ENCODE results near the gene RHBDL2. TPM values are rescaled to one million over a fixed set of nuclear protein-coding genes. Genes with fewer than 3 reads are reported as not detected.

Gene RHBDL2
- total and polyA plus RNA-seq, 9 of the 15 experiments (the other 6 are each of a cell fraction or from before 2014, with no cell fraction given): not detected

DNA sequence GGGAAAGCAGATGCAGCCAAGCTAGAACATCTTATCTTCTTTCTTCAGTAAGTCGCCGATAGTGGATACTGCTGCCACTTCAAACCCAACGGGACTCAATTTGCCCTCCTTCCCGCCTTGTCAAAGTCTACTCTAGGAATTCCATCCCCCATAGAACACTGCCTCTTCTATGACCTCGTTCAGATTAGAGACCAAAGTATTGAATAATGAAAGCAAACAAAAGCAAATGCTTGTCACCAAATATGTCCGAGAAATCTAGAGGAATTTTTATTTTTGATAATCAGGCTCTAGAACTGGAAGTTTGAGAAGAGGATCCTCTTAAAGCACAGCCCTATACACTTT is 81.2 kb downstream of the RHBDL2 start:
- peaks cover 15 to 22% of the 10 kb centered on the region in 2 experiments; a peak in 4 of 5 replicates for H3K4me1 ChIP-seq (replicated peaks in 1 of 2; ENCODE audit: control insufficient read depth in 2 of 2, insufficient read depth in 2 of 2, low read length in 2 of 2)
- H3K9me3 ChIP-seq (replicated peaks; ENCODE audit: control insufficient read depth, insufficient read depth, low read depth, low read length): no peaks in the 10 kb centered on the region
- H3K9ac ChIP-seq (ENCODE audit: insufficient read depth in 1 of 2, low read depth in 2 of 2, low read length in 2 of 2): peak overlapping the region; percentile 72 to 87
- FAIRE-seq (peak; percentile 44), DNase-seq (ENCODE audit: extremely low read depth in 1 of 4, low spot score in 3 of 4) (peak in 3 of 4 experiments; percentile 26 to 38 (median 35)), ATAC-seq (no peak)
- CTCF ChIA-PET (ENCODE audit: low intra/inter-chr PET ratio): no interaction called here
- 1% methylated on average over 6 of the region's 6 CpGs for WGBS (ENCODE audit: insufficient coverage, low coverage, missing lambda C conversion rate)
- peak overlapping the region; percentile 93 for H3K4me2 ChIP-seq (ENCODE audit: insufficient read depth, low read length)
- peak overlapping the region; percentile 59; the same call in 2 of the 3 replicates for H3K27ac ChIP-seq (ENCODE audit: extremely low read depth, low read depth, low read length)
- peak overlapping the region; percentile 87 for H2AFZ ChIP-seq (ENCODE audit: low read depth, low read length)
- BruUV-seq (replicated peaks): TSS peak; percentile 66
- no peaks in the 10 kb centered on the region; the same call in 1 of the 2 replicates for H4K20me1 ChIP-seq (replicated peaks; ENCODE audit: control insufficient read depth, insufficient read depth, low read length)
- intact Hi-C loops (cut with micrococcal nuclease) (no loop called here), in situ Hi-C loops (cut with MboI) (no loop called here)
- peaks cover 53% of the 10 kb centered on the region for H3K36me3 ChIP-seq (ENCODE audit: control insufficient read depth, insufficient read depth, low read length)
- no peaks in the 10 kb centered on the region for H3K27me3 ChIP-seq (ENCODE audit: control insufficient read depth in 2 of 2, insufficient read depth in 2 of 2, low read length in 2 of 2)
- POLR2A ChIA-PET: interaction anchor here (2.9 kb wide), 1 partner anchor 12 kb away, joined by 12 read pairs; the partner anchor contains the start of gene MYCBP
- H3K9me1 ChIP-seq (ENCODE audit: control insufficient read depth, insufficient read depth, low read length): no peaks in the 10 kb centered on the region
- peaks cover 28% of the 10 kb centered on the region for H3K79me2 ChIP-seq (ENCODE audit: control insufficient read depth, insufficient read depth, low read length)
- peak overlapping the region; percentile 66 for H3K4me3 ChIP-seq
- TF ChIP-seq ZNF23 (CRISPR knock-in tag; IDR thresholded peaks at IDR 0.05): no peak
- no peak for TF ChIP-seq NFXL1 (CRISPR knock-in tag; IDR thresholded peaks at IDR 0.05)
- no peak for TF ChIP-seq ZNF24 (IDR thresholded peaks at IDR 0.05)
- TF ChIP-seq ZNF512 (tag; IDR thresholded peaks at IDR 0.05): no peak
- TF ChIP-seq, protein P1, sequence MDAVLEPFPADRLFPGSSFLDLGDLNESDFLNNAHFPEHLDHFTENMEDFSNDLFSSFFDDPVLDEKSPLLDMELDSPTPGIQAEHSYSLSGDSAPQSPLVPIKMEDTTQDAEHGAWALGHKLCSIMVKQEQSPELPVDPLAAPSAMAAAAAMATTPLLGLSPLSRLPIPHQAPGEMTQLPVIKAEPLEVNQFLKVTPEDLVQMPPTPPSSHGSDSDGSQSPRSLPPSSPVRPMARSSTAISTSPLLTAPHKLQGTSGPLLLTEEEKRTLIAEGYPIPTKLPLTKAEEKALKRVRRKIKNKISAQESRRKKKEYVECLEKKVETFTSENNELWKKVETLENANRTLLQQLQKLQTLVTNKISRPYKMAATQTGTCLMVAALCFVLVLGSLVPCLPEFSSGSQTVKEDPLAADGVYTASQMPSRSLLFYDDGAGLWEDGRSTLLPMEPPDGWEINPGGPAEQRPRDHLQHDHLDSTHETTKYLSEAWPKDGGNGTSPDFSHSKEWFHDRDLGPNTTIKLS (IDR thresholded peaks at IDR 0.05; ENCODE audit: borderline replicate concordance, low read depth): no peak
- no peak for TF ChIP-seq RFX5 (IDR thresholded peaks at IDR 0.05; ENCODE audit: low read depth, low read length)
- TF ChIP-seq POLR3G (IDR thresholded peaks at IDR 0.05; ENCODE audit: extremely low read depth, insufficient read length, insufficient replicate concordance): no peak
- no peak for TF ChIP-seq YBX1 (IDR thresholded peaks at IDR 0.05)
- TF ChIP-seq RCOR1 (IDR thresholded peaks at IDR 0.05; ENCODE audit: borderline replicate concordance in 1 of 2, low read depth in 2 of 2, low read length in 2 of 2): 0 out of 4 replicates have a peak, but pooled peaks of 1 of the 2 experiments have one; percentile 4
- no peak for TF ChIP-seq CBFA2T2 (conservative IDR thresholded peaks at IDR 0.05)
- no peak for TF ChIP-seq GTF3C2 (IDR thresholded peaks at IDR 0.05; ENCODE audit: borderline replicate concordance, extremely low read depth, insufficient read length)
- TF ChIP-seq POLR2G (IDR thresholded peaks at IDR 0.05; ENCODE audit: low read depth, low read length): no peak
- TF ChIP-seq, protein P2, sequence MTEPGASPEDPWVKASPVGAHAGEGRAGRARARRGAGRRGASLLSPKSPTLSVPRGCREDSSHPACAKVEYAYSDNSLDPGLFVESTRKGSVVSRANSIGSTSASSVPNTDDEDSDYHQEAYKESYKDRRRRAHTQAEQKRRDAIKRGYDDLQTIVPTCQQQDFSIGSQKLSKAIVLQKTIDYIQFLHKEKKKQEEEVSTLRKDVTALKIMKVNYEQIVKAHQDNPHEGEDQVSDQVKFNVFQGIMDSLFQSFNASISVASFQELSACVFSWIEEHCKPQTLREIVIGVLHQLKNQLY (CRISPR knock-in tag; conservative IDR thresholded peaks at IDR 0.05): no peak

Data from K562 (cell line).